Stimulated activated CD8-positive, alpha-beta memory T cell treated with anti-CD3 and anti-CD28 coated beads, Interleukin-4, amount 100 ng/mL, for 4 hours (primary cell): Measurements from ENCODE around the gene TAAR2.
"Not testable (repeated sequence)": the region's sequence is repeated elsewhere in the genome, so short reads cannot be mapped to it uniquely, and the experiment has no call there.

ENCODE experiments used
- DNase-seq, 2 donors: peaks; one replicate each; pipeline ENCODE4 v3.0.0-alpha.2; 2020; ENCODE audit warnings: low read depth in 2 of 2, low spot score in 1 of 2

Gene TAAR2

GRCh38 chr6:132614554-132614953 is 9.5 kb downstream of the TAAR2 start:
- DNase-seq: no peak

DNA sequence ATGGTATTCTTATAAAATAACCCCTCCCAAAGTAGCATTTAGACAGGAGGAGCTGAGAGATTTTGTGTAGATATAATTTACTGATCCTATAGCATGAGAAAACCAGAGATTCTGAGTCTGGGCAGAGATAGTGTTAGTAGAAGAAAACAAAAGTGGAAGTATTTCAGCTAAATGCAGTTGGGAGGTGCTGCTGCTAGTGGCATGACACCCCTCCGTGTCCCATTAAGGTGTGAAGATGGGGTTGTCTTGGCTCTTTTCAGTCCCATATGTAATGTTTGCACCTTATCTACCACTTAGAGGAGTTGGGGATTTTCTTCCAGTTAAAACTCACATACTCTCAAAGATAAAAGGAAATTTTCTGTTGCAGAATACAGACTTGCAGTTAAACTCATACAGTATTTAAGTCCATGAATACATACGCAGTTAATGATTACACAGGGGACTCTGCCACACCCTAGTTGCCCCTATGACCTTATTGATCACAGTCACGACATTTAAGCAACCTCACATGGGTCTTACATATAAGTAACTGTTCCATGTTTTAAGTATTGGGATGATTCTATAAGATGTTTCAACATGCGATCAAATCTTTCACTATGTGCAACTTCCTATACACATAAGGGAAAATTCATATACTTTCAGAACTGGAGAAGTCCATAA is 11.5 kb downstream of the TAAR2 start:
- DNase-seq: no peak

DNA sequence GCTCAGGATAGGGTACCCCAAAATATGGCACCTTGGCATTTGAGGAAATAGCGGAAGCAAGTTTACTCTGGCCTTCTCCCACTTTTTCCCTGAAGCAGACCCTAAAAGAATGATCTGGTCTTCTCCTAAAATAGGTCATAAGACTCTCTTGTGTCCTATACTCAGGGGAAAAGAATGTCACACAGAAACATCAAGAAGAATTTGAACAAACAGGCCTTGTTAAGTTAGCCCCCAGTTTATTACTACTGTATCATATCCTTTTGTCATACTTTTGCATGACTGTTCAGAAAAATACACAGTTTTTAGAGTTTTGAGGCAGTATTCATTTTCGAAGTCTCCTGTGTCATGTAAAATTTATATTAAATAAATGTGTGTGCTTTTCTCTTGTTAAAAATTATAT is 12.5 kb downstream of the TAAR2 start:
- DNase-seq: no peak

DNA sequence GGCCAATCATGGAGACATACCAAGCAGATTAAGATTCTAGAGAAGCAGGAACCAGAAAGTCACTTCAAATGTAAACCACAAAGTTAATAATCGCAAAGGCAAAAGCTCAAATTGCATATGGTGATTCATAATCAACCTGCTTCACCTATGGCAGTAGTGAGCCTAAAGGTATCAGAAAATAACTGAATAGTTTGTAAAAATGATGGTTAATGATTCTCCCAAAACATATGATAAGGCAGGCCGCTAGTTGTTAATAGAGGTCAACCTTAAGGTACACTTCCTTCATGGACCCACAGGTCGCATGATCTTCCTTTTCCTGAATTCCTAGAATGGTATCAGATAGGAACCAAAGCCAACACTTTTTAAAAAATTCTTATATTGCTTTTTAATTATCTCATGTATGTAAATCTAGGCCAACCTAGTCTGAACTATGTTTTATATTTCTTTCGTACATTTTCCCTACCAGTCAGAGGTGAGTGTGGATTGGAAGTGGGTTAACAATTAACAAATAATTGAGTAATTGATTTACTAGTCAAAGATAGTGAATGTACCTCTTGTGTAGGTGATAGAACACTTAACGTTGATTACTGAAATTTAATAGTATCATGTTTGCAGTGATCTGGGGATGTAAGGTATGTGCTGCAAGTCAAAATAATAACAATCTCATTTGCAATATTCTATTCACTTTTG is 16.4 kb downstream of the TAAR2 start:
- no peak for DNase-seq

DNA sequence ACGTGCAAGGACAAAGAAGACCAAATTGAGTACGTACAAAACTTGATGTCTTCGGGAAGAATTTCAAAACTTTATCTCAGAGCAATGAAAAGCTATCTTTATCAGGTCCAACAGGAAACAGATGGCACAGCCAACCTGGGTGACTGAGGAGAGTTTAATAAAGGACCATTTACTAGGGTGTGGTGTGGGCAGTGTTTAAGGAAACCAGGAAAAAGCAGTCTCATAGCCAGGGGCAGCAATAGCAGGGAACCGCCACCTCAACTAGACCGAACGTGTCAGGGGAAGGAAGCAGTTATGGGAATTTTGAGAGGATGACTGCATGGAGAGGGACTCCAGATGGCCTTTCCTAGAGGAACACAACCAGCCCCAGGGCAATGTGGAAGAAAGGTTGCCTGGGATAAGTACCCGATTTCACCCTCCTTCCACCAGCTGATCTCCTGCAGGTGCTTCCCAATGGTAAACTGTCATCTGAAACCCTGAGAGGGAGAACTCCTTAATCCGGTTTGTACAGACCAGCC is 19.4 kb downstream of the TAAR2 start:
- DNase-seq: no peak

- not testable (repeated sequence) for DNase-seq
Measured at GRCh38 chr6:132600900-132601299, 23.2 kb downstream of the TAAR2 start.

DNA sequence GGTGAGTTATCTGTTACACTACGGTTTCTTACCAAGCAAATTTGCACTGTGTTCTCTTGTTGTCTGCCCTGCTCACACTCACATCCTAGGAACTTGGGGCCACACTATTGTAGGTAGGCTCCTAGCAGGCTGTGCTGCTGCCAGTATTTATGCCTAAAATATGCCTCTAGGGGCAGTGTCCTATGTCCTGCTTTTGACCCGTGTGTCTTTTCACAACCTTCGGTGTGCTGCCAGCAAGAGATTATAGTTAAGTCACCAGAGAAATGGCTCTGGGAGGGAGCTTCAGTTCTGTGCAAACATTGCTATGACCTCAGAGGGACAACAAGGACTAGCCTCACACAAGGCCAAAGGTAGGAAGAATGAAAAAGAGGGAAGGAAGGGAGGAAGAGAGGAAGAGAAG is 25.6 kb downstream of the TAAR2 start:
- no peak for DNase-seq

- no peak for DNase-seq
Measured at GRCh38 chr6:132596201-132596600, 27.9 kb downstream of the TAAR2 start.

DNA sequence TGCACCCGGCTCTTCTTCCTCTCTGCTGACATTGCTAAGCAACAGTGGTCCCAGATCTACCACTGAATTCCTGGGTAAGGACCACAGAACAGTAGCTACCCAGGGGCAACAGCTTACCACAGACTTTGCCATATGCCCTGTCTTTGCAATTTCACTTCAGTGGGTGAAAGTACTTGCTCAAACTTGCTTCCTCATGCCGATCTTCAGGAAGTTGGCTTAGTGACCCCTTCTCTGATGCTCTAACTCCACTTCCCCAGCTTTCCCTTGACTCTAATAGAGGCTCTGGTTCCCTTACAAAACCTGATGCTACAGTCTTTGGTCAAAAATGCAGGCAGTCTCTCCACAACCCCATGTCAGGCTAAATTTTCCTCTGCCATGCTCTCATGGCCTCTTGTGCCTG is 31.2 kb downstream of the TAAR2 start:
- no peak for DNase-seq

DNA sequence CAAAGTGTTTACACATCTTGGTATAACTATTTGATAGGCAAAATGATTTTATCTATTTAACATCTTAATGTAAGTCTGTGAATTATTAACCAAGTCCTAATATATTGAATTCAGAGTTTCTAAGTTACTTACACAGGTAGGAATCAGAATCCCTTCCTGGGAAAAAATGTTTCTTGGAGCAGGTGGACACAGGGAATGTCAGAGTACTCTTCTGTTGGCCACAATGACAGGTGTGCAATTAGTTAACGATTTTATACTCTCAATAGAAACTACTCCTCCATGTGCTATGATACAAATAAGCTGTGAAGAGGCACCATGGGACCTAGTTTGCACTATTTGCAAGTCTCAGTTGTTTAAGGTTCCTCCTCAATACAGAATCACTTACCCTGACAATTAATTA is 33.7 kb downstream of the TAAR2 start:
- no peak for DNase-seq

DNA sequence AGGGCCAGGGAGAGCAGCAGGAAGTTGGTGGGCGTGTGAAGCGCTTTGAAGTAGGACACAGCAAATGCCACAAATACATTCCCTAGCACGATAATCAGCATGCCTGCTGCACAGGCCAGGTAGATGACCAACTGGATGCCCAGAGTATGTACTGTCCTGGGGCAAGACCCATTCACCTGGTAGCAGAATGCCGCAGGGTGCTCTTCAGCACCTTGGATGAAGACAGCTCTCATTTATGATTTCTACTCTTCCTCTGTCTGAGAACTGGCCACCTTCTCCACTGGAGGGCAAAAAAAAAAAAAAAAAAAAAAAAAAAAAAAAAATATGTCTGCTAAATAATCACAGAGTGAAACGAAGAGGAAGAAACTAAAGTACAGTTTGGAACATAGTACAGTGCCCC is 34.6 kb downstream of the TAAR2 start, which contains the start of gene TAAR5:
TAAR5 (minus strand) TSS at position 288 of the 400 bp plus-strand sequence; CDS start at position 233, 55 bp downstream.
- DNase-seq: no peak

- no peak for DNase-seq
Measured at GRCh38 chr6:132587424-132587823, 36.7 kb downstream of the TAAR2 start.

DNA sequence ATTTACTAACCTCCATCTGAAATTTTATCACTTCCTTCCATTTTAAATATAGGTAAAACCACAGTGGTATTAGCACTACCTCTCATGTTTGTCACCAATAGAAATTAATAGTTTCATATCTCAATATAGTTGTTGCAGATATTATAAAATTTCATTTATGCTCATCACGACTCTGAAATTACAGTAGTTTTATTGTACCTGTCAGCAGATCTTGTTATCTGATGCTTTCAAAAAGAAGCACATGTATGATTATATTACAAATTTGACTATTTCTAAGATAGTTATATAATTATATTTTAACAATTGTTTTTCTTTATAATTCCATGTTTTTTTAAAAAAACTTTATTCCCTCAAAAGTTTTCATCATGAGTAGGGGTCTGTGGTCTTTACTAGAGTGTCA is 39.4 kb downstream of the TAAR2 start:
- DNase-seq: no peak

- no peak for DNase-seq
Measured at GRCh38 chr6:132571774-132572173, 52.3 kb downstream of the TAAR2 start.

- DNase-seq: no peak
Measured at GRCh38 chr6:132570221-132570777, 53.8 kb downstream of the TAAR2 start, which contains the start of gene TAAR6. Gene TAAR6 (plus strand): TSS chr6:132570322. CDS start chr6:132570322, 0 bp downstream.

- DNase-seq: no peak
Measured at GRCh38 chr6:132569170-132569569, 54.9 kb downstream of the TAAR2 start.

DNA sequence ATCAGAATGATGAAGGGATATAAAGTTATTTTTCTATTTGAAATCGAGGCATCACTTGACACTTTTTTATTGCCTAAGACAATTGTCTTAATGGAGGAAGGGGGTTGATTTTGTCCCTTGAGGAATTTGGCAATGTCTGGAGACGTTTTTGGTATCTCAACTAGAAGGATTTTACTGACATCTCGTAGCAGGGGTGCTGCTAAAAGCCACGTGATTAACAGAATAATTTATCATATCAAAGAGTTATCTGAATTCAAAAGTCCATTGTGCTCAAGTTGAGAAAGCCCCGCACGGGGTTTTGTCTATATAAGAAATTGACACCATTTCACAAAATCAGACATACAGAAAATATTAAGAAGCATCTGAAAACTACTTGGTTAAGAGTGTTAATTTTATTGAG is 55.5 kb downstream of the TAAR2 start:
- DNase-seq: no peak

DNA sequence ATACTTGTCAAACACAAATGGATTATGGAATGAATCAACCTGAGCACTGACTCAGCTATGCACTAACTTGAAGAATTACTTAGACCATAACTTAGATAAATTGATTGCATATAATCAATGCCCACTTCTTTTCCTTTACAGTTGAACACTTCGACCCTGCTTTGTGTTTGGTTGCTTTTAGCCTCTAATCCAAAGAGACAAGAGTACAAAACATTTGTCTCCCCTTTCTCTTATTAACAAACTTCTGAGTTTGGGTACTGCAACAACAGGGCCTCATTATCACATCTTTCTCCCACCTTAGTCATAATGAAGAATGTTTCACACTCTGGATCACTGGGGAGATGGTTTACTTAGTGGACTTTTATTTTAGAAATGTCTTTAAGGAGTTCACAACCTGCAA is 56.5 kb downstream of the TAAR2 start:
- DNase-seq: no peak
